T-helper 2 cell (primary cell): ENCODE results near the gene CYP19A1.
"Not testable (repeated sequence)": the region's sequence is repeated elsewhere in the genome, so short reads cannot be mapped to it uniquely, and the experiment has no call there.

Experiments used
- DNase-seq, 5 experiments: peaks; one replicate each; pipeline versions ENCODE4 v3.0.0 to v3.0.0-alpha.2; 2012 to 2022

Gene CYP19A1

GRCh38 chr15:51201581-51201980 lies 136.8 kb downstream of the CYP19A1 start:
- DNase-seq, result no peak

GRCh38 chr15:51200792-51201191 lies 137.6 kb downstream of the CYP19A1 start:
- DNase-seq, result no peak

- no peak for DNase-seq
Measured at GRCh38 chr15:51199541-51199940, 138.9 kb downstream of the CYP19A1 start.

GRCh38 chr15:51198701-51199232 lies 139.6 kb downstream of the CYP19A1 start:
- DNase-seq, result no peak

- DNase-seq, result no peak
Measured at GRCh38 chr15:51195459-51195858, 142.9 kb downstream of the CYP19A1 start.

GRCh38 chr15:51193979-51194378 lies 144.4 kb downstream of the CYP19A1 start:
- DNase-seq, result no peak

GRCh38 chr15:51193526-51193925 lies 144.9 kb downstream of the CYP19A1 start:
- no peak for DNase-seq

- peak in 4 of 5 experiments; percentile 45 to 63 (median 54) for DNase-seq
Measured at GRCh38 chr15:51192521-51193280, 145.7 kb downstream of the CYP19A1 start.

- DNase-seq, result no peak
Measured at GRCh38 chr15:51191766-51192165, 146.6 kb downstream of the CYP19A1 start.

GRCh38 chr15:51191072-51191670 lies 147.2 kb downstream of the CYP19A1 start:
- DNase-seq, result no peak

- DNase-seq, result no peak
Measured at GRCh38 chr15:51190424-51191068, 147.8 kb downstream of the CYP19A1 start.

- no peak for DNase-seq
Measured at GRCh38 chr15:51189669-51190385, 148.6 kb downstream of the CYP19A1 start.

- not testable (repeated sequence) for DNase-seq
Measured at GRCh38 chr15:51188791-51189190, 149.6 kb downstream of the CYP19A1 start.

- peak in 1 of 5 experiments; percentile 54 for DNase-seq
Measured at GRCh38 chr15:51186891-51187290, 151.5 kb downstream of the CYP19A1 start.

- no peak for DNase-seq
Measured at GRCh38 chr15:51186181-51186705, 152.2 kb downstream of the CYP19A1 start.

GRCh38 chr15:51185213-51186159 lies 152.9 kb downstream of the CYP19A1 start:
- no peak for DNase-seq

- DNase-seq, result no peak
Measured at GRCh38 chr15:51184627-51185026, 153.8 kb downstream of the CYP19A1 start.

GRCh38 chr15:51183076-51183475 lies 155.3 kb downstream of the CYP19A1 start:
- no peak for DNase-seq

- DNase-seq, result no peak
Measured at GRCh38 chr15:51181905-51182304, 156.5 kb downstream of the CYP19A1 start.

GRCh38 chr15:51181221-51181620 lies 157.2 kb downstream of the CYP19A1 start:
- DNase-seq, result no peak

GRCh38 chr15:51180534-51180933 lies 157.9 kb downstream of the CYP19A1 start:
- DNase-seq, result no peak
